Measurements from ENCODE around the gene MEIS3. TPM values are rescaled to one million over a fixed set of nuclear protein-coding genes. Genes with fewer than 3 reads are reported as not detected.

MEIS3 gene
- total RNA-seq, 2 donors from 2014 or later, result 16.2 to 41.6 TPM

- Histone ChIP-seq H3K4me3 (no peak overlapping the region), H3K27me3 (replicated peaks; ENCODE audit: insufficient read depth) (no peaks in the 10 kb centered on the region), H3K36me3 (peaks cover 6 to 10% of the 10 kb centered on the region in 2 donors), H3K9me3 (no peaks in the 10 kb centered on the region), H3K4me1 (replicated peaks) (no peaks in the 10 kb centered on the region), H3K27ac (no peak overlapping the region)
- TF ChIP-seq POLR2A (IDR thresholded peaks at IDR 0.05) (no peak), CTCF (IDR thresholded peaks at IDR 0.05) (no peak), POLR2AphosphoS5 (IDR thresholded peaks at IDR 0.05) (no peak)
- intact Hi-C loops (cut with DNase I), result no loop called here
- WGBS, result 85% methylated on average over 9 of the region's 14 CpGs
- no peak for DNase-seq (ENCODE audit: low spot score)
Measured at GRCh38 chr19:47381121-47381520, 38.2 kb downstream of the MEIS3 start.

- H3K27ac ChIP-seq, result no peak overlapping the region
- no peak overlapping the region for H3K4me3 ChIP-seq
- DNase-seq (ENCODE audit: low spot score), result no peak
- TF ChIP-seq POLR2AphosphoS5 (IDR thresholded peaks at IDR 0.05) (no peak), POLR2A (IDR thresholded peaks at IDR 0.05) (no peak), CTCF (IDR thresholded peaks at IDR 0.05) (no peak)
- H3K36me3 ChIP-seq, result peaks cover 11 to 15% of the 10 kb centered on the region in 2 donors
- intact Hi-C loops (cut with DNase I), result no loop called here
- H3K4me1 ChIP-seq (replicated peaks), result no peaks in the 10 kb centered on the region
- 94% methylated on average over 6 of the region's 6 CpGs for WGBS
- no peaks in the 10 kb centered on the region for H3K27me3 ChIP-seq (replicated peaks; ENCODE audit: insufficient read depth)
- H3K9me3 ChIP-seq, result no peaks in the 10 kb centered on the region
Measured at GRCh38 chr19:47380559-47380958, 38.8 kb downstream of the MEIS3 start.

GRCh38 chr19:47379381-47379938, 39.9 kb downstream of the MEIS3 start:
- TF ChIP-seq CTCF (IDR thresholded peaks at IDR 0.05) (no peak), POLR2A (IDR thresholded peaks at IDR 0.05) (no peak), POLR2AphosphoS5 (IDR thresholded peaks at IDR 0.05) (no peak)
- Histone ChIP-seq H3K36me3 (peaks cover 14 to 21% of the 10 kb centered on the region in 2 donors), H3K9me3 (no peaks in the 10 kb centered on the region), H3K27ac (no peak overlapping the region), H3K4me1 (replicated peaks) (no peaks in the 10 kb centered on the region), H3K4me3 (no peak overlapping the region), H3K27me3 (replicated peaks; ENCODE audit: insufficient read depth) (no peaks in the 10 kb centered on the region)
- 86% methylated on average over 23 of the region's 23 CpGs for WGBS
- intact Hi-C loops (cut with DNase I), result no loop called here
- DNase-seq (ENCODE audit: low spot score), result no peak

- Histone ChIP-seq H3K27ac (no peak overlapping the region), H3K9me3 (no peaks in the 10 kb centered on the region), H3K4me3 (no peak overlapping the region), H3K27me3 (replicated peaks; ENCODE audit: insufficient read depth) (no peaks in the 10 kb centered on the region), H3K36me3 (peaks cover 14 to 30% of the 10 kb centered on the region in 2 donors), H3K4me1 (replicated peaks) (no peaks in the 10 kb centered on the region)
- 88% methylated on average over 11 of the region's 11 CpGs for WGBS
- intact Hi-C loops (cut with DNase I), result no loop called here
- no peak for TF ChIP-seq POLR2A (IDR thresholded peaks at IDR 0.05)
- no peak for TF ChIP-seq CTCF (IDR thresholded peaks at IDR 0.05)
- TF ChIP-seq POLR2AphosphoS5 (IDR thresholded peaks at IDR 0.05), result no peak
- no peak for DNase-seq (ENCODE audit: low spot score)
Measured at GRCh38 chr19:47378246-47378645, 41.1 kb downstream of the MEIS3 start.

GRCh38 chr19:47377801-47378200, 41.5 kb downstream of the MEIS3 start:
- Histone ChIP-seq H3K4me1 (replicated peaks) (no peaks in the 10 kb centered on the region), H3K4me3 (no peak overlapping the region), H3K36me3 (peaks cover 14 to 30% of the 10 kb centered on the region in 2 donors), H3K27me3 (replicated peaks; ENCODE audit: insufficient read depth) (no peaks in the 10 kb centered on the region), H3K27ac (no peak overlapping the region), H3K9me3 (no peaks in the 10 kb centered on the region)
- 84% methylated on average over 12 of the region's 12 CpGs for WGBS
- TF ChIP-seq CTCF (IDR thresholded peaks at IDR 0.05) (no peak), POLR2A (IDR thresholded peaks at IDR 0.05) (no peak), POLR2AphosphoS5 (IDR thresholded peaks at IDR 0.05) (no peak)
- intact Hi-C loops (cut with DNase I), result no loop called here
- DNase-seq (ENCODE audit: low spot score), result no peak

Data from prostate gland (tissue), 2 donors.